Activated CD4-positive, alpha-beta T cell treated with anti-CD3 and anti-CD28 coated beads, Interleukin-2, amount 50 U/mL, for 1 hour (primary cell): ENCODE results near the gene TSPAN5.
"Not testable (repeated sequence)": the region's sequence is repeated elsewhere in the genome, so short reads cannot be mapped to it uniquely, and the experiment has no call there.

Experiments used
- DNase-seq: peaks from one replicate; pipeline ENCODE4 v3.0.0-alpha.2; 2020

Gene TSPAN5

GRCh38 chr4:98658287-98659105 lies at the start of gene TSPAN5:
TSPAN5 (minus strand) TSS chr4:98658611.
- DNase-seq, result peak; percentile 82

DNA sequence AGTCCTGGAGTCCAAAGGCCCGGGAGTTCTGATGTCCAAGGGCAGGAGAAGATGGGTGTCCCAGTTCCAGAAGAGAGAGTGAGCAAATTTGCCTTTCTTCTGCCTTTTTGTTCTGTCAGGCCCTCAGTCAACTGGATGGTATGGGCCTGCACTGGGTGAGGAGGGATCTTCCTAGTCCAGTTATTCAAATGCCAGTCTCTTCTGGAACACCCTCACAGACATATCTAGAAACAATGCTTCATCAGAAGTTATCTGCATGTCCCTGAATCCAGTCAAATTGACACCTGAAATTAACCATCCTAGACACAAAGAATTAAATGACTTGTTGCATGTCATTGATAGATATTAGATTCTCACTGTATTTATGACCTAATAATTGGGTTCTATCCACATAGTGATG lies 48.5 kb upstream of the TSPAN5 start:
- DNase-seq, result no peak

- DNase-seq, result no peak
Observed at GRCh38 chr4:98706200-98706813, 47.9 kb upstream of the TSPAN5 start.

- DNase-seq, result not testable (repeated sequence)
Observed at GRCh38 chr4:98705586-98705985, 47.2 kb upstream of the TSPAN5 start.

- no peak for DNase-seq
Observed at GRCh38 chr4:98700656-98701055, 42.2 kb upstream of the TSPAN5 start.

GRCh38 chr4:98694076-98694475 lies 35.7 kb upstream of the TSPAN5 start:
- no peak for DNase-seq

- DNase-seq, result no peak
Observed at GRCh38 chr4:98692411-98692810, 34.0 kb upstream of the TSPAN5 start.

DNA sequence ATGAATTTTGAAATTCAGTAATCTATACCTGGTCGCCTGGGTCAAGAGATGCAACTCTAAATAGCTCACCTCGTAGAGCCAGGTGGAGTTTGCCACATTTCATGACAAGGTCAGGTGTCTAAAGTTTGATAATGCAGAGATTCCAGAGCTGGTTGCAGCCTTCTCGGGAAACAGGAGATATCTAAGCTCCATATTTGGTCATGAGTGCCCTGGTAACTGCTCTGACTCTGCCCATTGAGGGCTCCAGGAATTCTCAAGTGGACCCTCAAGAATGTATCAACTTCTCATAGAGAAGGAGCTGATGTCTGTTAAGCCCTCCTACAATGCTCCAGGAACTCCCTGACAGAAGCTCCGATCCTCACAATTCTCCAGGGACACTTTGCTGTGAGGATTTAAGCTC lies 33.2 kb upstream of the TSPAN5 start:
- DNase-seq, result no peak

GRCh38 chr4:98689507-98690174 lies 31.2 kb upstream of the TSPAN5 start:
- no peak for DNase-seq

GRCh38 chr4:98688411-98689290 lies 30.2 kb upstream of the TSPAN5 start:
- DNase-seq, result no peak

DNA sequence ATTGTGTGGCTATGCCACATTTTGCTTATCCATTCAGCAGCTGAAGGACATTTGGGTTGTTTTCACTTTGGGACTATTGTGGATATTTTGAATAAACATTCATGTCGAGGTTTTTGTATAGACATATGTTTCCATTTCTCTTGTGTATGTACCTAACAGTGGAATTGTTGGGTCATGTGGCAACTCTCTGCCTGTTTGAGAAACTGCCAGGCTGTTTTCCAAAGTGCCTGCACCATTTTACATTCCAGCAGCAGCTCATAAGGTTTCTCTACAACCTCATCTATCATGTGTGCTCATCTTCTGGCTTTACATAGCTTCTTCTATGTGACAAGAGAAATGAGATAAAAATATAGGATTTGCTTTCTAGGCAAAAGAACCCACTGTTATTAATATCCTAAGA lies 29.5 kb upstream of the TSPAN5 start:
- DNase-seq, result no peak

- no peak for DNase-seq
Observed at GRCh38 chr4:98686847-98687246, 28.4 kb upstream of the TSPAN5 start.

DNA sequence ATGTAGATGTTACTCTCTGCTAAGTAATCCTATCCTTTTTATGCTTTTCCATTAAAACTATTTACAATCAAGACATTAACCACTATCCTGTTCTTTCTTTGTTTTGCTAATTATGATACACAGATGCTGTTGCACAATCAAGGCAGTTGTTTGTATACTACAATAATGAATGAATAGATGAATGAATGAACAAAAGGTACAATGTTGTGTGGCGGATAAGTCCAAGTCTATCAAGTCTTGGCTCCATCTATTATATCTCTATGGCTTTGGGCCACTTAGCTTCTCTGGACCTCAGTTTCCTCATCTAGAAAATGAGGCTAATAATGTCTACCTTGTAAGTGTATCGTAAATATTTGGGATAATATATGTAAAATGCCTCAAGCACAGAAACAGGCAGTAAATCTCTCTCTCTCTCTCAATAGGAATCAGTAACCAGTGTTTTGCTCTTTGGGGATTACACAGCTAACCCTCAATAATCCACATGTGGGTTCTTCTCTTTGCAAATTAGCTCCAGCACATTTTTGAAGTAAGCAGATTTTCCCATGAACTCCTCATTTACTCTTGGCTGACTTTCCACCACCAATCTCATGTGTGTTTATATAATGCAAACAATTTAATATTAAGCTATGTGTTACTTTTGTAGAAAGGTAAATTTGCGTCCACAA lies 27.8 kb upstream of the TSPAN5 start:
- DNase-seq, result no peak

DNA sequence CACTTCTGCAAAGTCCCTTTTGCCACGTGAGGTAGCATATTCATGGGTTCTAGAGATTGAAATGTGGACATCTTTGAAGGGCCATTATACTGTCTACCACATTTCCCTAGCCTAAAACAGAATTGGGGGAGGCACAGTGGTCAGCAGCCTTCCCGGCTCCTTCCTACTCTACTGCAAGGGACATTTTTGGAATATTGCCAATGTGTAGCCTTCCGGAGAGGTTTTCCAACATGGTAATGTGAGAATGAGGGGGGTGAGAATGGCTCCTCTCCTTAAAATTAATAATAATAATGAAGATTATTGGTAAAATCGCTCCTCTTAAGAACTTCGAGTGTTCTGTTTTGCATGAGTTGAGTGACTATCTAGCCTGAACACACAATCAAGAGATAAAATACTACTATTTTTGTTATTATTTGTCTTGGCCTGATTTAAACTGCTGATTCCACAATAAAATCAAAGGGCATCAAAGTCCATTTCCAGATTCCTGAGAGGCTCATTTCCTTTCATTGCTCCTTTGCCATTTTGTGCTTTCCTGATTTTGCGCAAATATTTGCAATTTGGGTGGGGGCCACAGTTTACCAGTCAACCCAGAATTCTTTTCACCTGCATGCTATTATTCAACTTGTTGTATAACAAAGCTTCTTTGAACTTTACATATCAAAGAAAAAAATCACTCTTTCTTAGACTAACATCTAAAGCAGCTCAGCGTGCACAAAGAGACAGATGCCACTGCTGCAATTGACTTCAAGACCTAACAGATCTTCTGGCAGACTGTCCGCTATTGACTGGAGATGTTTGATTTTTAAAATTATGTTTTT lies 27.0 kb upstream of the TSPAN5 start:
- no peak for DNase-seq

- no peak for DNase-seq
Observed at GRCh38 chr4:98682719-98683118, 24.3 kb upstream of the TSPAN5 start.

DNA sequence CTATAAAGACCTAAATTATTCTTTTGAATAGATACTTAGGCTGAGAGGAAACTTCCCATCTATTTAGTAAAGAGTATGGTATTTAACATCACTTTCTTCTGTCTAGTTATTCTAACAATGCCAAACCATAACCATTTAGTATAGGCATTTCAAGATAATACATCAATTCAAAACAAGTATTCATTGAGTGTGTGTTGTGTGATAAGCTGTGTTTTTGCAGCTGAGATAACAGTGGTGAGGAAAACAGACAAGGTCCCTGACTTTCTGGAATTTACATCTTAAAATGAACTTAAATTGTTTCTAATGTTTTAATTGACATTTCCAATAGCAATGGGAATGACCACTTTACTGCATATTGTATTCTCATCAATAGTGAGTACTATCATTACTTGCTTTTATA lies 22.4 kb upstream of the TSPAN5 start:
- DNase-seq, result no peak

DNA sequence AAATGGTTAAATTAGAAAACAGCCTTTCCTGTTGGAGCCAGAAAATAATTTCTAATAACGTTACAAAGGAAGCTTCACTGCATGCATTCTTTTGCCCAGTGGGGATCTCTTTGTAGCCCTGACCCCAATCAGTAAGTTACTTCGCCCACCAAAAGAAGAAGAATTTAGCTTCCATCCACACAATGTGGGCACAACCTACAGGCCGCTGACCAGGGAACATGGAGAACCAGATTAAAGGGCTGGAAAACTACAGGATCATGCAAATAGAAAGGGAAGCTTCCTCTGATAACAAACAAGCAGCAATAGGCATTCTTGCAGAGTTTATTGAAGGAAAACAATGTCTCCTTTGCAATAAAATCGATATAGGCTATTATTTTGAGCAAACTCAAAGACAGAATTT lies 21.3 kb upstream of the TSPAN5 start:
- DNase-seq, result no peak

- DNase-seq, result no peak
Observed at GRCh38 chr4:98677799-98678198, 19.4 kb upstream of the TSPAN5 start.

DNA sequence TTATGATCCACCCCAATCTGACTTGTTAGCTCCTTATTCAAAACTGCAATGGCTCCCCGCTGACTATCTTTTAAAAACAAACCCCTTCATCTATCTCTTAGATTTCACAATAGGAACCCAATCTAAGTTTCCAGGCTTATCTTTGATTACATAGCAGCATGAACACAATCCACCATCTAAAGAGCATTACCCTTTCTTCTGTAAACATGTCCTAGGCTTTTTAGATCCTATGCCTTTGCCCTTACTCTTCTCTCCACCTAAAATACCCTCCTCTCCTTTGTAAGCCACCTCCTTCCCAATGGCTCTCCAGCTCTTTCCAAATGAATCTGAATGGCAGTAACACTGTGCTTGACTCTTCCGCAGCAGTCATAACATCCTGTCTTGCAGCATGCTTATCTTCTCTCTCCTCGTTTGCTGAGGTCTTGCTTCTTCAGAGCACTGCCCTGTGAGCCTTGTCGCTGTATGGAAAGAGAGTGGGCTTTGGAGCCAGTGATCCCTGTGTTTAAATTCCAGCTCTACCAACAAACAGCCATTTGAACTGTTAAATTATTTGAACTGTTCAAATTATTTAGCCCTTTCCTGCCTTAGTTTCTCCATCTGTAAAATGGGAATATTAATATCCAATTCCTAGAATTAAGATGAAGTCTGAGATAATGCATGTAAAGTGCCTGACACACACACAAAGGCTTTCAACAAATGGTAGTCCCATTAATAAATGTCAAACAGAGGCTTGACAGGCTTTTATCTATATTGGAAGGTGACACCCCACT lies 16.2 kb upstream of the TSPAN5 start:
- no peak for DNase-seq

DNA sequence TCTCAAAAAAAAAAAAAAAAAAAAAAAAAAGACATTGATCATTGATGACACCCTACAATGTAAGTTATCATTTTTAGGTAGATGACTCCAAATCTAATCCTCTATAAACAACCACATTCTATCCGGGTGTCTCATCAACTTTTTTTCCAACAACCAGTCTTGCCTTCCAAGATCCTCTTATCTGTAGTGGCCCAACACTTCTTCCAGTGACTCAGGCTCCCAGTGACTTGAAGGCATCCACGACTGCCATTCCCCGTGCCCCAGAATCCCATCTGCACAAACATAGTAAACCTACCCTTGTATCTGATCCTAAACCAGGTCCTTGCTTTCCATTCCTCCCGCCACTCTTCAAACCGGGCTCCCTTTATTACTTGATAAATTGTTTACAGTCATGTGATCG lies 15.6 kb upstream of the TSPAN5 start:
- DNase-seq, result no peak

DNA sequence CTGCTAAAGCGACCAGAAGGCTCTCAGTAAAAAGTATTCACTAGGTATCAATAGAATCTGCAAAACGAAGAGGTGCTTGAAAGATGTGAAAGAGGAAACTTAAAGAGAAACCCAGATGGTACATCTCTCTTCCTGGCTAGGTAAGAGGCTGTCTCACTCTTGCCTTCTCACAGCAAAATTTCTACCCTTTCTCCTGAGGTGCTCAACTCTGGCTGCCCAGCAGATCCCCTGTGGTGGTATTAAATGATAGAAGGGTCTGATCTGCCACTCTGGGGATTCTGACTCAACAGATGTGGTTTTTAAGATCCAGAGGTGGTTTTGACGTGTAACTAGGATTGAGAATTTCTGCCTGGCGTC lies 14.9 kb upstream of the TSPAN5 start:
- DNase-seq, result no peak
